Neural progenitor cell (in vitro differentiated cells): Measurements from ENCODE around the gene LTB4R. TPM values are rescaled to one million over a fixed set of nuclear protein-coding genes. Genes with fewer than 3 reads are reported as not detected.

Experiments used
- DNase-seq: peaks from one replicate; pipeline ENCODE4 v3.0.0-alpha.2; 2016; ENCODE audit warnings: low spot score
- H2AFZ ChIP-seq: fragments of 200-600 bp; sonication (generic); replicated peaks from 2 replicates; pipeline ENCODE4 v1.6.1; 2016; ENCODE audit warnings: antibody characterized with exemption
- H3F3A ChIP-seq: fragments of 200-600 bp; sonication (generic); 2 replicates; pipeline ENCODE4 v1.6.1; 2016; ENCODE audit warnings: antibody characterized with exemption, low read depth
- H3K27ac ChIP-seq: fragments of 200-600 bp; sonication (generic); 2 replicates; pipeline ENCODE4 v1.5.1; 2016; ENCODE audit warnings: mild to moderate bottlenecking
- H3K27me3 ChIP-seq: fragments of 200-600 bp; sonication (generic); 2 replicates; pipeline ENCODE4 v1.6.1; 2016; ENCODE audit warnings: mild to moderate bottlenecking, moderate library complexity
- H3K36me3 ChIP-seq: fragments of 200-600 bp; sonication (generic); 2 replicates; pipeline ENCODE4 v1.5.1; 2016
- H3K4me1 ChIP-seq: fragments of 200-600 bp; sonication (generic); 2 replicates; pipeline ENCODE4 v1.6.1; 2016; ENCODE audit warnings: mixed run types
- H3K4me2 ChIP-seq: fragments of 200-600 bp; sonication (generic); 2 replicates; pipeline ENCODE4 v1.6.1; 2016
- H3K4me3 ChIP-seq: fragments of 200-600 bp; sonication (generic); 2 replicates; pipeline ENCODE4 v1.5.1; 2016
- H3K79me2 ChIP-seq: fragments of 200-600 bp; sonication (generic); 2 replicates; pipeline ENCODE4 v1.6.1; 2016; ENCODE audit warnings: low read depth
- H3K9ac ChIP-seq: fragments of 200-600 bp; sonication (generic); 2 replicates; pipeline ENCODE4 v1.6.1; 2016
- H3K9me3 ChIP-seq: fragments of 200-600 bp; sonication (generic); 2 replicates; pipeline ENCODE4 v1.5.1; 2016; ENCODE audit warnings: low read depth
- H4K20me1 ChIP-seq: fragments of 200-600 bp; sonication (generic); 2 replicates; pipeline ENCODE4 v1.6.1; 2016; ENCODE audit warnings: low read depth
- H3K27ac Mint-ChIP-seq: 3 replicates; pipeline ENCODE4 v1.8.0; 2021; ENCODE audit warnings: mixed read lengths
- H3K27me3 Mint-ChIP-seq: 2 replicates; pipeline ENCODE4 v1.8.0; 2022; ENCODE audit warnings: low read depth, mild to moderate bottlenecking, inconsistent platforms, moderate library complexity, mixed read lengths; ENCODE audit not compliant: insufficient read depth
- H3K36me3 Mint-ChIP-seq: 3 replicates; pipeline ENCODE4 v1.8.0; 2021; ENCODE audit warnings: mixed read lengths
- H3K4me1 Mint-ChIP-seq: 3 replicates; pipeline ENCODE4 v1.8.0; 2021; ENCODE audit warnings: mixed read lengths
- H3K4me3 Mint-ChIP-seq: 3 replicates; pipeline ENCODE4 v1.8.0; 2021; ENCODE audit warnings: mild to moderate bottlenecking, moderate library complexity, mixed read lengths
- H3K9me3 Mint-ChIP-seq: 3 replicates; pipeline ENCODE4 v1.8.0; 2020; ENCODE audit warnings: mixed read lengths
- CTCF ChIP-seq: fragments of 200-600 bp; sonication (generic); IDR thresholded peaks from 2 replicates; pipeline ENCODE4 v1.5.1; 2017; ENCODE audit warnings: antibody characterized with exemption, mild to moderate bottlenecking
- EZH2 ChIP-seq: fragments of 200-600 bp; sonication (generic); IDR thresholded peaks from 2 replicates; pipeline ENCODE4 v1.6.1; 2017; ENCODE audit warnings: antibody characterized with exemption, mild to moderate bottlenecking, moderate library complexity
- EZH2phosphoT487 ChIP-seq: fragments of 200-600 bp; sonication (generic); IDR thresholded peaks from 2 replicates; pipeline ENCODE4 v1.6.1; 2017; ENCODE audit warnings: antibody characterized with exemption
- total RNA-seq: library from RNA; depleted of rRNA; stranded (reverse); fragments of >200 nt; gene quantifications from 2 replicates; pipeline ENCODE4 v1.2.3, GENCODE V29; 2015; ENCODE audit warnings: low replicate concordance

Gene LTB4R
- total RNA-seq, 1 donor from 2014 or later: 1.9 TPM

GRCh38 chr14:24286996-24287395 lies 24.3 kb upstream of the LTB4R start:
- no peak overlapping the region for H3K9ac ChIP-seq
- H4K20me1 ChIP-seq: no peaks in the 10 kb centered on the region
- no peaks in the 10 kb centered on the region for H3K9me3 ChIP-seq
- TF ChIP-seq CTCF (no peak), EZH2 (no peak), EZH2phosphoT487 (no peak)
- no peak overlapping the region for H2AFZ ChIP-seq
- peaks cover 7% of the 10 kb centered on the region for H3K36me3 Mint-ChIP-seq
- H3K4me3 Mint-ChIP-seq: no peak overlapping the region
- H3K79me2 ChIP-seq: no peaks in the 10 kb centered on the region
- H3K27ac ChIP-seq: no peak overlapping the region
- no peak for DNase-seq
- H3K4me3 ChIP-seq: no peak overlapping the region
- H3K36me3 ChIP-seq: no peaks in the 10 kb centered on the region
- H3K9me3 Mint-ChIP-seq: no peaks in the 10 kb centered on the region
- no peaks in the 10 kb centered on the region for H3K4me1 ChIP-seq
- no peaks in the 10 kb centered on the region for H3K4me1 Mint-ChIP-seq
- H3K27me3 ChIP-seq: no peaks in the 10 kb centered on the region
- peaks cover 2% of the 10 kb centered on the region for H3K27me3 Mint-ChIP-seq
- H3K4me2 ChIP-seq: no peak overlapping the region
- H3K27ac Mint-ChIP-seq: no peak overlapping the region
- no peaks in the 10 kb centered on the region for H3F3A ChIP-seq

GRCh38 chr14:24289649-24290280 lies 21.5 kb upstream of the LTB4R start:
- peak overlapping the region; percentile 13 for H3K9ac ChIP-seq
- H3K4me1 ChIP-seq: no peaks in the 10 kb centered on the region
- H3K79me2 ChIP-seq: no peaks in the 10 kb centered on the region
- no peaks in the 10 kb centered on the region for H3K9me3 Mint-ChIP-seq
- no peaks in the 10 kb centered on the region for H4K20me1 ChIP-seq
- peaks cover 2% of the 10 kb centered on the region for H3K27me3 Mint-ChIP-seq
- no peaks in the 10 kb centered on the region for H3K27me3 ChIP-seq
- H3K27ac ChIP-seq: no peak overlapping the region
- no peak overlapping the region for H3K4me2 ChIP-seq
- H3K36me3 ChIP-seq: no peaks in the 10 kb centered on the region
- no peaks in the 10 kb centered on the region for H3K4me1 Mint-ChIP-seq
- no peaks in the 10 kb centered on the region for H3K9me3 ChIP-seq
- no peak for DNase-seq
- H3F3A ChIP-seq: no peaks in the 10 kb centered on the region
- no peak overlapping the region for H3K27ac Mint-ChIP-seq
- H3K36me3 Mint-ChIP-seq: peaks cover 7% of the 10 kb centered on the region
- no peak overlapping the region for H3K4me3 ChIP-seq
- TF ChIP-seq CTCF (no peak), EZH2phosphoT487 (no peak), EZH2 (no peak)
- H2AFZ ChIP-seq: no peak overlapping the region
- H3K4me3 Mint-ChIP-seq: no peak overlapping the region

GRCh38 chr14:24290746-24291145 lies 20.6 kb upstream of the LTB4R start:
- H3K4me2 ChIP-seq: no peak overlapping the region
- DNase-seq: no peak
- peak overlapping the region; percentile 13 for H3K9ac ChIP-seq
- H3K9me3 Mint-ChIP-seq: no peaks in the 10 kb centered on the region
- no peaks in the 10 kb centered on the region for H3K4me1 Mint-ChIP-seq
- H3F3A ChIP-seq: no peaks in the 10 kb centered on the region
- no peaks in the 10 kb centered on the region for H3K36me3 ChIP-seq
- H3K27me3 ChIP-seq: no peaks in the 10 kb centered on the region
- no peaks in the 10 kb centered on the region for H3K9me3 ChIP-seq
- H2AFZ ChIP-seq: no peak overlapping the region
- H3K4me3 ChIP-seq: no peak overlapping the region
- H3K27ac ChIP-seq: no peak overlapping the region
- no peaks in the 10 kb centered on the region for H3K4me1 ChIP-seq
- TF ChIP-seq EZH2: no peak
- no peak for TF ChIP-seq EZH2phosphoT487
- TF ChIP-seq CTCF: no peak
- H3K79me2 ChIP-seq: no peaks in the 10 kb centered on the region
- H3K4me3 Mint-ChIP-seq: no peak overlapping the region
- H3K27ac Mint-ChIP-seq: no peak overlapping the region
- no peaks in the 10 kb centered on the region for H3K27me3 Mint-ChIP-seq
- H4K20me1 ChIP-seq: no peaks in the 10 kb centered on the region
- peaks cover 7% of the 10 kb centered on the region for H3K36me3 Mint-ChIP-seq
